Spinal cord (tissue), 10 donors: ENCODE measurements around the gene CDC42BPG. TPM values are rescaled to one million over a fixed set of nuclear protein-coding genes. Genes with fewer than 3 reads are reported as not detected.

Experiments used
- DNase-seq, 6 donors: peaks; one replicate each; pipeline versions ENCODE4 v3.0.0 to v3.0.0-alpha.2; 2013 to 2015; ENCODE audit warnings: low spot score in 6 of 6, low read depth in 4 of 6
- H3K27ac ChIP-seq: one replicate; pipeline ENCODE4 v1.5.1; 2013; ENCODE audit warnings: low read depth, low read length, control low read depth
- H3K27me3 ChIP-seq: one replicate; pipeline ENCODE4 v1.6.1; 2013; ENCODE audit warnings: low read length; ENCODE audit not compliant: control insufficient read depth, insufficient read depth
- H3K36me3 ChIP-seq: one replicate; pipeline ENCODE4 v1.6.1; 2013; ENCODE audit warnings: low read length; ENCODE audit not compliant: control insufficient read depth, insufficient read depth
- H3K4me1 ChIP-seq: one replicate; pipeline ENCODE4 v1.6.1; 2013; ENCODE audit warnings: low read length; ENCODE audit not compliant: control insufficient read depth, insufficient read depth
- H3K4me3 ChIP-seq: one replicate; pipeline ENCODE4 v1.5.1; 2013; ENCODE audit warnings: low read depth, low read length, control low read depth
- H3K9me3 ChIP-seq: one replicate; pipeline ENCODE4 v1.6.1; 2013; ENCODE audit warnings: low read length; ENCODE audit not compliant: control insufficient read depth, insufficient read depth
- WGBS: methylation state at CpG from one replicate; pipeline ENCODE4 v1.1.5; 2013; ENCODE audit warnings: missing lambda C conversion rate; ENCODE audit not compliant: insufficient coverage; 5-methylcytosine and 5-hydroxymethylcytosine counted together
- polyA plus RNA-seq, 2 donors: library from polyadenylated mRNA; unstranded; fragments of 120-200 nt; gene quantifications; one replicate each; pipeline ENCODE4 v1.2.1, GENCODE V29; 2013; ENCODE audit not compliant: insufficient read length in 2 of 2
- total RNA-seq, 2 donors: library from RNA; depleted of rRNA in 1 of 2; stranded (reverse); fragments of 120-200 nt in 1 of 2; fragments of >200 nt in 1 of 2; gene quantifications; one replicate each; pipeline versions ENCODE4 v1.2.3 to v1.2.4, GENCODE V29; 2013 to 2014
- donor health status: healthy.

Gene CDC42BPG
- total and polyA plus RNA-seq, 4 donors, result 0.43 to 2.0 (median 1.1) TPM

GRCh38 chr11:64793271-64794160, 50.9 kb downstream of the CDC42BPG start:
- 78% methylated on average over 10 of the region's 11 CpGs for WGBS
- DNase-seq, result no peak

GRCh38 chr11:64792482-64792881, 52.0 kb downstream of the CDC42BPG start:
- WGBS, result no CpG with 5 or more reads among the region's 4 CpGs
- H3K4me3 ChIP-seq, result no peak overlapping the region
- DNase-seq, result no peak
- H3K4me1 ChIP-seq, result peaks cover 7% of the 10 kb centered on the region
- no peaks in the 10 kb centered on the region for H3K27me3 ChIP-seq
- H3K27ac ChIP-seq, result no peak overlapping the region
- no peaks in the 10 kb centered on the region for H3K9me3 ChIP-seq
- H3K36me3 ChIP-seq, result peaks cover 76% of the 10 kb centered on the region

More at GRCh38 chr11:64793271-64794160, 50.9 kb downstream of the CDC42BPG start:
- peaks cover 7% of the 10 kb centered on the region for H3K4me1 ChIP-seq
- peaks cover 79% of the 10 kb centered on the region for H3K36me3 ChIP-seq
- no peak overlapping the region for H3K4me3 ChIP-seq
- peak overlapping the region; percentile 64 for H3K27ac ChIP-seq
- H3K9me3 ChIP-seq, result no peaks in the 10 kb centered on the region
- no peaks in the 10 kb centered on the region for H3K27me3 ChIP-seq

- no peak overlapping the region for H3K4me3 ChIP-seq
- no peaks in the 10 kb centered on the region for H3K27me3 ChIP-seq
- H3K9me3 ChIP-seq, result no peaks in the 10 kb centered on the region
- H3K4me1 ChIP-seq, result peaks cover 7% of the 10 kb centered on the region
- no peak for DNase-seq
- WGBS, result 78% methylated on average over 6 of the region's 14 CpGs
- peaks cover 71% of the 10 kb centered on the region for H3K36me3 ChIP-seq
- no peak overlapping the region for H3K27ac ChIP-seq
Measured at GRCh38 chr11:64791781-64792291, 52.6 kb downstream of the CDC42BPG start.

GRCh38 chr11:64790205-64791095, 54.0 kb downstream of the CDC42BPG start:
- 78% methylated on average over 11 of the region's 25 CpGs for WGBS
- H3K4me1 ChIP-seq, result peaks cover 7% of the 10 kb centered on the region
- no peak overlapping the region for H3K27ac ChIP-seq
- peaks cover 59% of the 10 kb centered on the region for H3K36me3 ChIP-seq
- H3K9me3 ChIP-seq, result no peaks in the 10 kb centered on the region
- H3K4me3 ChIP-seq, result no peak overlapping the region
- no peaks in the 10 kb centered on the region for H3K27me3 ChIP-seq
- no peak for DNase-seq

- DNase-seq, result no peak
- H3K27me3 ChIP-seq, result no peaks in the 10 kb centered on the region
- H3K4me3 ChIP-seq, result no peak overlapping the region
- H3K27ac ChIP-seq, result no peak overlapping the region
- WGBS, result 91% methylated on average over 14 of the region's 15 CpGs
- no peaks in the 10 kb centered on the region for H3K9me3 ChIP-seq
- peaks cover 7% of the 10 kb centered on the region for H3K4me1 ChIP-seq
- peaks cover 56% of the 10 kb centered on the region for H3K36me3 ChIP-seq
Measured at GRCh38 chr11:64789331-64790204, 54.9 kb downstream of the CDC42BPG start.

- WGBS, result 91% methylated on average over 6 of the region's 9 CpGs
- no peak for DNase-seq
- Histone ChIP-seq H3K27me3 (no peaks in the 10 kb centered on the region), H3K4me3 (no peak overlapping the region), H3K9me3 (no peaks in the 10 kb centered on the region), H3K36me3 (peaks cover 58% of the 10 kb centered on the region), H3K27ac (no peak overlapping the region), H3K4me1 (peaks cover 7% of the 10 kb centered on the region)
Measured at GRCh38 chr11:64788321-64789215, 55.9 kb downstream of the CDC42BPG start.

- H3K36me3 ChIP-seq, result peaks cover 53% of the 10 kb centered on the region
- no peaks in the 10 kb centered on the region for H3K27me3 ChIP-seq
- no peaks in the 10 kb centered on the region for H3K4me1 ChIP-seq
- 19% methylated on average over 8 of the region's 15 CpGs for WGBS
- peak in 1 of 6 donors; percentile 41 for DNase-seq
- no peak overlapping the region for H3K27ac ChIP-seq
- H3K4me3 ChIP-seq, result no peak overlapping the region
- no peaks in the 10 kb centered on the region for H3K9me3 ChIP-seq
Measured at GRCh38 chr11:64787526-64788320, 56.7 kb downstream of the CDC42BPG start.

GRCh38 chr11:64786308-64786707, 58.1 kb downstream of the CDC42BPG start:
- no peak for DNase-seq
- Histone ChIP-seq H3K27ac (no peak overlapping the region), H3K9me3 (no peaks in the 10 kb centered on the region), H3K4me3 (no peak overlapping the region), H3K4me1 (no peaks in the 10 kb centered on the region), H3K36me3 (peaks cover 48% of the 10 kb centered on the region), H3K27me3 (no peaks in the 10 kb centered on the region)
- 94% methylated on average over 7 of the region's 10 CpGs for WGBS
